T-helper 1 cell (primary cell): ENCODE measurements around the gene KLHDC4.
"Not testable (repeated sequence)": the region's sequence is repeated elsewhere in the genome, so short reads cannot be mapped to it uniquely, and the experiment has no call there.

Source experiments
- DNase-seq, 5 donors: peaks; one replicate each; pipeline ENCODE4 v3.0.0-alpha.2; 2012 to 2020

KLHDC4 gene

DNA sequence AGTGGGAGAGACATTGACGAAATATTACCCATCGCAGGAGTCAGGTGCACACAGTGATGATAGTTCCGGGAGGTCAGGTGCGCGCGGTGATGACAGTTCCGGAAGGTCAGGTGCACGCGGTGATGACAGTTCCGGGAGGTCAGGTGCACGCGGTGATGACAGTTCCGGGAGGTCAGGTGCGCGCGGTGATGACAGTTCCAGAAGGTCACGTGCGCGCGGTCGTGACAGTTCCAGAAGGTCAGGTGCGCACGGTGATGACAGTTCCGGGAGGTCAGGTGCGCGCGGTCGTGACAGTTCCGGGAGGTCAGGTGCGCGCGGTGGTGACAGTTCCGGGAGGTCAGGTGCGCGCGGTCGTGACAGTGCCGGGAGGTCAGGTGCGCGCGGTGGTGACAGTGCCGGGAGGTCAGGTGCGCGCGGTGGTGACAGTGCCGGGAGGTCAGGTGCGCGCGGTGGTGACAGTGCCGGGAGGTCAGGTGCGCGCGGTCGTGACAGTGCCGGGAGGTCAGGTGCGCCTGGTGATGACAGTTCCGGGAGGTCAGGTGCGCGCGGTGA lies 84.7 kb downstream of the KLHDC4 start:
- not testable (repeated sequence) for DNase-seq

DNA sequence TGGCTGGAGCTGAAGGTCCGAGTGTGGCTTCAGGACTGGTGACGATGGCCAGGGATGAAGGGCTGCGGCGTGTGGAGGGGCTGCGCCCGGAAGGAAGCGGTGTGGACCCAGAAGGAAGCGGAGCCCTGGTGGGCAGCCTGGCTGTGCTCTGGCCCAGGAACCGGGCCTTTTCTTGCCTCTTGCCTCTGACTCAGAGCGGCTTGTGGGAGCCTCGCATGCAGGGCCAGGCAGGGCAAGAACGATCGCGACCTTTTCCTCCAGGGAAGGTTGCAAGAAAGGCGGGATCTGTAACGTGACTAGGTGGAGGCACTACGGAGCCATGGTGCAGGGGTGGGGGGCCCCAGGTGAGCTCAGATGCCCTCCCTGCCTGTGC lies 85.5 kb downstream of the KLHDC4 start:
- no peak for DNase-seq

DNA sequence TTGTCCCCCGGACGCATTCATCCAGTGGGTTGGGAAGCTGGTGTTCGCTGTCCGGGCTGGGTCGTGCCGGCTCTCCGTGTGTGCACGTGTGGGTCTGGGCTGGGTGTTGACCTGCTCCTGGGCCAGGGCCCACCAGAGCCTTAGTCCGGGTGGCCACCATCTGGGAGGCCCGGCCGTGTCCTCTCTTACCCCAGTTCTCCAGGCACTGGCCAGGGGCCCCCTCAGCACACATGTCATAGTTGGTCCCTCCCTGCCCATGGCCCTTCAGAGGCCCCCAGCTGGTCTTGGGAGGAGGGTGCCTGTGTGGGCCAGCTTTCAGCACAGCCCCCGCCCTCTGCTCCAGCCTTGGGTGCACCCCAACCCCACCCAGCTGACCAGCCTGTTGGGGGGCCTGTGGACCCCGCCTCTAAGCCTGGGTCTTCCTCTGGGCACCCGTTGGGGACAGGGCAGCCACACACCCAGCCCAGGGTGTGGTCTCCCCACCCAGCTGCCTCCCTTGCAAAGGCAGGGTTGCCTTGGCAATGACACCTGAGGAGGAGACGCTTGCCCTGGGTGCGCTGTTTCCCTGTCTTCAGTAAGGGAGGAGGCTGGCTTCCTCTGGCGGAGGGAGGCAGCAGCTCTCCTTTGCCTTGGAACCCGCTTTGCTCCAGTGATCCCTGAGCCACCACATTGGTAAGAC lies 86.1 kb downstream of the KLHDC4 start:
- no peak for DNase-seq

DNA sequence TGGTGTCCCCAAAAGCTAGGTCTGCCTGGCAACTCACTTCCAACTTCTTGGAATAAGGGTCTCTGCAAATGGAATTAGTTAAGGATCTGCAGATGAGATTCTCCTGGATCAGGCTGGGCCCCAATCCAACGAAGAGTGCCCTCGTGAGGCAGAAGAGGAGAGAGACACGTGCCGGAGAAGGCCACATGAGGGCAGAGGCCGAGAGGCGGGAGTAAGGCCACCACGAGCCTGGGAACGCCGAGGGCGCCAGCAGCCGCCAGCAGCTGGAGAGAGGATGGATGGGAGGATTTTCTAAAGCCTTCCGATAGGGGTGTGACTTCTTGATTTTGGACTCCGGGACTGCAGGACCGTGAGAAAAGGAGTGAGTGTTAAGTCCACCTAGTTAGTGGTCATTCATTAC lies 87.2 kb downstream of the KLHDC4 start:
- no peak for DNase-seq

DNA sequence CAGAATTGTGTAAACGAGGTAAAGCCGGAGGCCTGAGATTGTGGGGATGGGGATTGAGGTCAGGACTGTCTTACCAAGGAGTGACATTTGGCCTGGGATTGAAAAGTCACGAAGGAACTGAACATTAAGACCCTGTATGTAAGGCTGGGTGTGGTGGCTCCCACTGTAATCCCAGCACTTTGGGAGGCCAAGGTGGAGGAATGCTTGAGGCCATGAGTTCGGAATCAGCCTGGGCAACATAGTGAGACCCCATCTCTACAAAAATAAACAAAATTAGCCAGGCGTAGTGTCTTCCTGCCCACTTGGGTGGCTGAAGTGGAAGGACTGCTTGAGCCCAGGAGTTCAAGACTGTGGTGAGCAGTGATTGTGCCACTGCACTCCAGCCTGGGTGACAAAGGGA lies 88.0 kb downstream of the KLHDC4 start:
- no peak for DNase-seq

DNA sequence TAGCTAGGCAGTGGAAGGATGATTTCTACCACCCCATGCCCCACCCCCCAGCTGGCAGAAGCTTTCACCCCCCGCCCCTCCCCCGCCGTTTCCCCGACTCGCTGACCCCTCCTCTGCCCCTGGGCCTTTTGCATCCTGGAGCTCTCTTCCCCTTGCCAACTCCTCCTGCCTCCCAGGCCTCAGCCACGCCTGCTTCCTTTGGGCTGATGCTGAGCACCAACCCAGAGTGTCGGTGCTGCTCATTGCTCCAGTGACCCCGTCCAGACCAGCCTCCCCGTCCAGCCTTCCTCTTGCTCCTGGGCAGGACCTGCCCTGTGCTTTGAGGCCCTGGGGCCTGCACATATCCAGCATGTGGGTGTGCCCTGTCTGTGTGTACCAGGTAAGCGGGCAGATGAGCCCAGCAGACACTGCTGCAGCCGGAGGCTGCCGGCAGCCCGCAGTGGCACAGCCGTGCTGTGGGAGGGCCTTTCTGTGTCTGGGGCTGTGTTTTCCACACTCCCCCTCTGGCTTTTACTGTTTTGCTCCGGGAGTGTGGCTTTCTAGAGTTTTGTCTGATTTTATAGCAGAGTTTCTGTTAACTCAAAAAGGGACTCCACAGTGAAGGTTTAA lies 90.6 kb downstream of the KLHDC4 start:
- DNase-seq: no peak

DNA sequence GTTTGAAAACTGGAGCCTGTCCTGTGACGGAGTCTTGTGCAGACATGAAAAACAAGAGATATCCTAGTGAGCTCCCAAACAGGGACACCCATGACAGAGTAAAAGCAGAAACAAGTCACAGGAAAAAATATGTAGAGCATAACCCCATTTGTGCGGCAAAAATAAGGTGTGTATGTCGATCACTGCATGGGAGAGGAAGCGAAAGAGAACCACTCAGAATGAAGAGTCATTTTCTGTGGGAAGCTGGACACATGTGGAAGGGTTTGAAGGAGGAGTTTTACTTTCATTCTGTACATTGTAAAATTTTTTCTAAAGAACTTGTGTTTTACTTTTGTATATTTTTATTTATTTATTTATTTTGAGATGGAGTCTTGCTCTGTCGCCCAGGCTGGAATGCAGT lies 91.4 kb downstream of the KLHDC4 start:
- DNase-seq: no peak

DNA sequence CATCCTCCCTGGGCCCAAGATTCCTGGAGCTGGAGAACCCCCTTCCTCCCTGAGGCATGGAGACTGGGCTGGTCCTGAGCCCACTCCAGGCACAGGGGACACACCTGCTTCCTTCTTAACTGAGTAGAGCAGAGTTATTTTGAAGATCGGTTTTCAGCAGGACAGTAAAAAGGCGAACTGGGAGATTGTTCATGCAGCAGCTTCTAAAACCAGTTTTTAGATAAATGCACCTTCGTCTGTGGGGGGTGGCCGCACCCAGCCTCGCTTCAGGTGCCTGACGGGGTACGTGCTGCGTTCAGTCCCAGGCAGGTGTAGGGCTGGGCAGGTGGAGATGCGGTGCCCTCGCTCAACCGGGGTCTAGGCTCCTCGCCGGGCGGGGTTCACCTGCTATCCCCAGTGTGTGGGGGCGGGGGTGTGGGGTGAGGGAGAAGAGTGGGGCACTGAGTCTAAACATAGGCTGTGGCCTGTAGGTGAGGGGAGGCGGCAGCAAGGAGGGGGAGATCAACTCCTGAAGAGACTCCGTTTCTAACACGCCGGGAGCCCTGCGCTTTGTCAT lies 94.0 kb downstream of the KLHDC4 start:
- no peak for DNase-seq

DNA sequence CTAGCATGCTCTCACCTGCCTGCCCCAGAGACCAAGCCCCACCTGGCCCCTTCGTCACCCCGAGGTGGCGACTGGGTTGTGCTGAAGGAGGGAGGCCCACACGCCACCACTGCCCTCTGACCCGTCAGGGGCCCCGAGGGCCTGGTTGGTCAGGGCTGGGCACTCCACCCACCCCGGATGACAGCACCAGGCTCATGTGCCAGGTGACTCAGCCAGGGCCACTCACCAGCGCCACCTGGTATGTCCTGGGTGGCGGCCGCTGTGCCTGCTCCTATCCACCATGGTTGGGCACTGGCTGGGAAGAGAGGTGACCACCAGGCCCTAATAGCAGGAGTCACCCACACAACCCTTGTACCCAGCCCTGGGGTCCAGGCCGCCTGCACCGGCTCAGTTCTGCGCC lies 94.6 kb downstream of the KLHDC4 start:
- DNase-seq: no peak

DNA sequence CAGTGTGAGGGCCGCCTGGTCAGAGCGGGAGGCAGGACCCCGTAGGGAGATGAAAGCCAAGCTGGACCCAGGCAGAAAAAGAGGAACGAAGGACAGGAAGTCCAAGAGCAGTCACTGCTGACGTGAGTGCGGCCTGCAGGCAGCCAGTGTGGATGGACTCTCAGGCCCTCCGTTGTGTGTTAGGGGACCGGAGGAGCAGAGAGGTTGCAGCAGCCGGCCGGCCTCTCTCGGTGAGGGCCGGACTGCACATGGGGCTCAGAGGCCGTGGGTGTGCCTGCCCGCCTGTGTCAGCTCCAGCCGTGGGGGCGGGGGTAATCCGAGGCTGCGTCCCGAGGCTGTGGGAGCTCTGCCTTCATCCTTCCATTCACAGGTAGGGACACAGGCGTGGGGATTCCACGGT lies 96.1 kb downstream of the KLHDC4 start:
- no peak for DNase-seq

DNA sequence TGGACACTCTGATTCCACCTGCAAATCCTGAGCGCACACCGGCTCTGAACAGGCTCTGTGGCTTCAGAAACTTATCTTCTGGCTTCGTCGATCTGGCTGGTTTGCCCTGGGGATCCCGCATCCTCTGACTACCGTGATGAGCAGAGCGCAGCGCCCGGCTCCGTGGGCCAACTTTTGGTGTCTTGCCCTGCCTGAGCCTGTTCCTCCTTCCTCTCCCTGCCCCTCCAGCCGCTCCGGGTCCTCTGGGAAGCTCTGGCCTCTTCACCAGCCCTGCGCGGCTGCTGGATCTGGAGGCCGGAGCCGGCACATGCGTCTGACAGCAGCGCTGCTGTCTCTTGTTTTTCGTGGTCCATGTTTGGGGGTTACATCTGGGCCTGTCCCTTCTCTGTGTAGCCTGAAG lies 97.8 kb downstream of the KLHDC4 start:
- no peak for DNase-seq

DNA sequence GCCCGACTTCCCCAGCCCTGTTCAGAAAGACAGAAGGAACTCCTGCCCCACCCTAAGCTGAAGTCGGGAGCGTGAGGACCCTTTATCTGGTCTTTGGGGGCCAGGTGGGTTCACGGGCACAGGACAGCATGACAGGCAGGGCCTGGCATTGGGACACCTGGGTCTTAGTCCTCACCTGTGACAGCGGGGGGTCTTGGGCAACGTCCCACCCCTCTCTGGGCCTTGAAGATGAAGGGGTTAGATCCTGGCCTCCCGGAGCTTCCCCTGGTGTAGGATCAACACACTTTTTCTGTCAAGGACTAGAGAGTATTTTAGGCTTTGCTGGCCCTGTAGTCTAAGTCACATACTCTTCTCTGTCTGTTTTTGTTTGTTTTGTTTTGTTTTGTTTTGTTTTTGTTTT lies 98.3 kb downstream of the KLHDC4 start:
- no peak for DNase-seq

DNA sequence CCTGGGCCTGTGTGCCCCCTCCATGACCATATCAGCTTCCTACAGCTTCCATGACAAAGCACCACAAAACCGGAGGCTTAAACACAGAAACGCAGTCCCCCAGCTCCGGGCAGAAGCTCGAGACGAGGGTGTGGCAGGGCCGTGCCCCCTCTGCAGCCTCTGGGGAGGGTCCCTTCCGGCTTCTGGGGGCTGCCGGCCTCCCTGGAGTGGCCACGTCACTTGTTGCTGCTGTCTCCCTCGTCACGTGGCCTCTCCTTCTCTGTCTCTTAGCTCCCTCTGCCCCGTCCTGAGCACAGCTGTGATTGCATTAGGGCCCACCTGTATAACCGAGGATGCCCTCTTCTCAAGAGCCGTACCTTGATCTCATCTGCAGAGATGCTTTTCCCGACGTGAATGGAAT lies 98.9 kb downstream of the KLHDC4 start:
- no peak for DNase-seq

DNA sequence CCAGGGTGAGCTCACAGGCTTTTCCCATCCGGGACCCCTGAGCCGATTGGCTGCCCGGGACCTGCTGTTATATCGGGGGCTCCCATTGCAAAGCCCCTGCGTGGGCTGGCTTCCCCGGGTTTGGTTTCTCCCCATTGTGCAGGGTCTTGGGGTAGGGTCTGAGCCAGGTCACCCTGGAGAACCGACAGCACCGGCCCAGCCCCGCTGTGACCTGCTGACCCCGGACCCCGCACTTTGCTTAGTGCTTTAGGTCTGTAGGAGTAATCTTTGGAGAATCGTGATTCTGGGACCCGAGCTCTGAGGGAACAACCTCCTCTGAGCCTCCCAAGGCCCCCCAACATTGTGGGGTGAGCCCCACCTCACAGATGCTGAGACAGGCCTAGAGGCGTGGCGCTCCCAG lies 100.6 kb downstream of the KLHDC4 start:
- no peak for DNase-seq

DNA sequence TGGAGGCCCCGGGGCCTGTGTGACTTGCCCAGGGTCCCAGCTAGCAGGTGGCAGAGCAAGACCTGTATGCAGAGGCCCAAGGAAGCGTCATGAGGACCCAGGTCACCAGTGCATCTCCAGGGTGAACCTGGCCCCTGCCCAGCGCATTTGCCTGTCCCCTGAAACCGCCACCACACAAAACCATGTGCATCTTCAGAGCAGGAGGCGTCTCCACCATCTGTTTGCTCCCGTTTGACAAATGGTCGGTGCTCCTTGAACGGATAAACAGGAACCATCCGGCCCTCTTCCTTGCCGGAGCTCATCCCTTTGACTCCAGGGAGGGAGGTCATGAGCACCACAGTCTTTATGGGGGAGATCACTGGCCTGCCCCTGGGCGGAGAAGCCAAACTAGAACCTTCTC lies 101.0 kb downstream of the KLHDC4 start:
- no peak for DNase-seq

DNA sequence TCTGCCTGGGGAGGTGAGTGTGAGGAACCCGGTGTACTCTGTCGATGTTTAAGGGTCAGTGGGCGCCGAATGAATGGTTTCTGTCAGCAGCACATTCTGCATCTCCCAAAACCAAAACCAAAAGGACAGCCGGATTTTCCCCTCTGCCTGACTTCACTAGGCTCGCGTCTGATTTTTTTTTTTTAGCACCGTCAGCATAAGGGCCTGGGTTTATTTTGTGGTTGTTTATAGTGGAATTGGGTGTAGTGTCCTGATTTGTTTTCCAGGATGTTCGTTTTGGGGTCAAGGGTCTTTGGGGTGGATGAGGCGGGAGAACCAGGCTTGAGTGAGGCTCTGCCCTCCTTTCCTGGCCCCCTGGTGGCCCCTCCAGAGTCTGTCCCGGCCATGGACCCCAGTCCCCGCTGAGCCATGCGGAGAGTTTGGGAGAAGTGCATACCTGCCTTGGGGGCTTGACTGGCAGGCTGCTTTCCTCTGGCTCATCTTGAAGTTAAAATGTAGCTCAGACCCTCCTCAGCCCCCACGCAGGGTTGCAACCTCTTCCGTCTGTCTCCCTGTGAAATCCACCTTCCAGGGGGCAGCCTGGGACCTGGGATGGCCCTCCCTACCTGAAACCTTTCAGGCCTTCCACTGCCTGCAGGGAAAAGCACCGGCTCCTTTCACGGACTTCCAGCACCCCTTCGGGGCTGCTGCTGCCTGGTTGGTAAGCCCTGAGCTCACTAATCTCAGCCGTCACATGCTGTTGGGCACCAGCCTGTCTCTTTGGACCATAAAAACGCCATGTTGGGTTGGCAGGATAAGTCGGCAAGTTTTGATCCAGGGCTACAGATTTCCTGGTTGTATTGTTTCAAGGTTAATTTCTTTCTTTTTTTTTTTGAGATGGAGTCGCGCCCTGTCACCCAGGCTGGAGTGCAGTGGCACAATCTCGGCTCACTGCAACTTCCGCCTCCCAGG lies 103.3 kb downstream of the KLHDC4 start:
- no peak for DNase-seq

DNA sequence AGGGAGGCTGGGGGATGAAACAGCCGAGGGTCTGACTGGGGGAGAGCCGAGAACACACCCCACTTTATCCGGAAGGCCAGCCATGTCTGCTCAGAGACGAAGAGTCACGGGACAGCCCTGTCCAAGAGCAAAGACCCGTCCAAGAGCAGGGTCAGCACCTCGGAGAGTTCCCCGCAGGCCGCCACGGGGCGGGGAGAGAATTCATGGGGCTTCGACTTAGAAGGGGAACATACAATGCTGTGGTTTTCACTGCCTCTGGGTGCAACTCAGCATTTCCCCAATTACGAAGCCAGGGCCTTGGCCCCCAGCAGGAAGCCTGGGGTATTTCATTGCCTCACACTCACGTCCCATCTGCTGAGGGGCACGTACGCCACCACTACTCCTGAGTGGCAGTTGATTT lies 104.2 kb downstream of the KLHDC4 start:
- DNase-seq: peak in 1 of 5 donors; percentile 17

DNA sequence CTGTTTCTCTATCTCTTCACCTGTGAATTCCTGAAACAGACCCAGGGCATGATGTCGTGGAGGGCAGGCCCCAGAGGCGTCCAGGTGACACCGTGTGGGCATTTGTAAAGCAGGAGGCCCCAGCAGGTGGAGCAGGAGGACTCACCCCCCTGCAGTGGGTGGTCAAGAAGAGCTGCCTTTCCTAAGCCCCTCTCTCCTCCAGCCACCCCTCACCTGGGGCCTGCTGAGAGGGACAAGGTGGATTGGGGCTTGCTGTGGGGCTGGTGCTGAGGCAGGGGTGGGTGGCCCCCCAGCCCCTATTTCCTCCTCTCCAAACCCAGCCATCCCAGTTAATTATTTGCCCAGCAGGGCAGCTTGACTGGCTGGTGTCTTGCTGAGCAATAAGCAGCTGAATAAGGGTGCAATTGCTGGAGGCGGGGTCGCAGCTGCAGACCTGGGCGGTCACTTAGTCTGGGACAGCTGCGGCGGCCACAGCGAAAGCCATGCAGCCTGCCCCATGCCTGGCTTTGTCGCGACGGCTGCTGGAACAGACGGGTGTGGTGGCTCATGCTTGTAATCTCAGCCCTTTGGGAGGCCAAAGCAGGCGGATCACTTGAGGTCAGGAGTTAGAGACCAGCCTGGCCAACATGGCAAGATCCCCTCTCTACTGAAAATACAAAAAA lies 107.1 kb downstream of the KLHDC4 start:
- DNase-seq: no peak
